Urinary bladder (tissue), 2 donors: ENCODE data around the gene MOV10L1. TPM values are rescaled to one million over a fixed set of nuclear protein-coding genes. Genes with fewer than 3 reads are reported as not detected.

Experiments used
- polyA plus RNA-seq: library from polyadenylated mRNA; stranded (reverse); fragments of 200-250 nt; gene quantifications from one replicate; pipeline ENCODE4 v1.2.3, GENCODE V29; 2013
- total RNA-seq: library from RNA; depleted of rRNA; stranded (reverse); fragments of >200 nt; gene quantifications from one replicate; pipeline ENCODE4 v1.2.3, GENCODE V29; 2014
- donor health status: healthy.

The MOV10L1 gene
- total and polyA plus RNA-seq, 2 donors, result 0.33 to 9.7 TPM

Other genes with a start within 250 kb of the MOV10L1 start
- gene ZBED4, start 236.2 kb upstream of the MOV10L1 start, total RNA-seq, result 7.8 TPM
- 4.6 TPM for gene ZBED4, start 236.2 kb upstream of the MOV10L1 start, polyA plus RNA-seq
- 20.4 TPM for gene ALG12, start 171.6 kb upstream of the MOV10L1 start, total RNA-seq
- gene ALG12, start 171.6 kb upstream of the MOV10L1 start, polyA plus RNA-seq, result 18.5 TPM
- 19.3 TPM for gene CRELD2, start 171.4 kb upstream of the MOV10L1 start, total RNA-seq
- 37.3 TPM for gene CRELD2, start 171.4 kb upstream of the MOV10L1 start, polyA plus RNA-seq
- 17.1 TPM for gene PIM3, start 129.2 kb upstream of the MOV10L1 start, total RNA-seq
- gene PIM3, start 129.2 kb upstream of the MOV10L1 start, polyA plus RNA-seq, result 74.5 TPM
- not detected for gene IL17REL, start 77.2 kb upstream of the MOV10L1 start, total RNA-seq
- 0.01 TPM for gene IL17REL, start 77.2 kb upstream of the MOV10L1 start, polyA plus RNA-seq
- not detected for gene TTLL8, start 31.7 kb upstream of the MOV10L1 start, total RNA-seq
- gene TTLL8, start 31.7 kb upstream of the MOV10L1 start, polyA plus RNA-seq, result not detected
- 2.4 TPM for gene MLC1, start 4.6 kb upstream of the MOV10L1 start, total RNA-seq
- gene MLC1, start 4.6 kb upstream of the MOV10L1 start, polyA plus RNA-seq, result 0.09 TPM
- gene PANX2, start 80.7 kb downstream of the MOV10L1 start, total RNA-seq, result 0.63 TPM
- 2.3 TPM for gene PANX2, start 80.7 kb downstream of the MOV10L1 start, polyA plus RNA-seq
- gene TRABD, start 95.9 kb downstream of the MOV10L1 start, total RNA-seq, result 7.7 TPM
- 36.4 TPM for gene TRABD, start 95.9 kb downstream of the MOV10L1 start, polyA plus RNA-seq
- 9.5 TPM for gene SELENOO, start 111.0 kb downstream of the MOV10L1 start, total RNA-seq
- gene SELENOO, start 111.0 kb downstream of the MOV10L1 start, polyA plus RNA-seq, result 23.0 TPM
- gene TUBGCP6, start 155.0 kb downstream of the MOV10L1 start, total RNA-seq, result 23.1 TPM
- 31.5 TPM for gene TUBGCP6, start 155.0 kb downstream of the MOV10L1 start, polyA plus RNA-seq
- 20.0 TPM for gene HDAC10, start 161.3 kb downstream of the MOV10L1 start, total RNA-seq
- gene HDAC10, start 161.3 kb downstream of the MOV10L1 start, polyA plus RNA-seq, result 32.4 TPM
- gene MAPK12, start 171.7 kb downstream of the MOV10L1 start, total RNA-seq, result 9.3 TPM
- 21.3 TPM for gene MAPK12, start 171.7 kb downstream of the MOV10L1 start, polyA plus RNA-seq
- 4.1 TPM for gene MAPK11, start 180.4 kb downstream of the MOV10L1 start, total RNA-seq
- 13.6 TPM for gene MAPK11, start 180.4 kb downstream of the MOV10L1 start, polyA plus RNA-seq
- gene PLXNB2, start 217.6 kb downstream of the MOV10L1 start, total RNA-seq, result 61.7 TPM
- gene PLXNB2, start 217.6 kb downstream of the MOV10L1 start, polyA plus RNA-seq, result 106 TPM
- 4.1 TPM for gene DENND6B, start 237.0 kb downstream of the MOV10L1 start, total RNA-seq
- 4.6 TPM for gene DENND6B, start 237.0 kb downstream of the MOV10L1 start, polyA plus RNA-seq